VCaP (cell line): Measurements from ENCODE around the gene ARHGEF28.

Source experiments
- H3K27ac ChIP-seq: fragments of 450-650 bp; 2 replicates; pipeline ENCODE4 v1.5.1; 2017
- CTCF ChIP-seq: fragments of 450-650 bp; conservative IDR thresholded peaks from 2 replicates; pipeline ENCODE4 v1.5.1; 2017; ENCODE audit warnings: mild to moderate bottlenecking, moderate library complexity

ARHGEF28 gene

GRCh38 chr5:73841641-73842040 is 215.6 kb downstream of the ARHGEF28 start:
- no peak overlapping the region for H3K27ac ChIP-seq
- TF ChIP-seq CTCF = no peak

DNA sequence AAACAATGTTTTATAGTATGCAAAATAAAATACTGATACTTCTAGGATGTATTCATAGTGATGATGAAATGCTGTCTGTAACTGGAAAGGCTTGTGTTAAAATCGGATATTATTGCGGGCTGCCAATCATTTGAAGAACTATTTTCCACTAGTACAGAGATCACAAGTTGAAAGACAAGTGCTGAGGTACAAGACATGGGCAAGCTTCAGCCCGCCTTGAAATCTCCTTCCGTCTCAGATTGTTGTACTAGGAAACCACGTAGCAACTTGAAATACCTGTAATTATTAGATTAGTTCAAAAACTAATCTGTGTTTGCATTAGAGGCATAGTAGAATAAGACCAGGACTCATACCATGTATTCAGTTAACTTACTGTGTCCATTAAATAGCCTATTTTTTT is 218.2 kb downstream of the ARHGEF28 start:
- H3K27ac ChIP-seq = no peak overlapping the region
- TF ChIP-seq CTCF = no peak

- TF ChIP-seq CTCF = no peak
- H3K27ac ChIP-seq = no peak overlapping the region
Observed at GRCh38 chr5:73851471-73852181, 225.6 kb downstream of the ARHGEF28 start.

- no peak for TF ChIP-seq CTCF
- no peak overlapping the region for H3K27ac ChIP-seq
Observed at GRCh38 chr5:73853091-73853490, 227.1 kb downstream of the ARHGEF28 start.

- H3K27ac ChIP-seq = no peak overlapping the region
- TF ChIP-seq CTCF = no peak
Observed at GRCh38 chr5:73856997-73857396, 231.0 kb downstream of the ARHGEF28 start.

GRCh38 chr5:73857446-73857845 is 231.4 kb downstream of the ARHGEF28 start:
- TF ChIP-seq CTCF = no peak

DNA sequence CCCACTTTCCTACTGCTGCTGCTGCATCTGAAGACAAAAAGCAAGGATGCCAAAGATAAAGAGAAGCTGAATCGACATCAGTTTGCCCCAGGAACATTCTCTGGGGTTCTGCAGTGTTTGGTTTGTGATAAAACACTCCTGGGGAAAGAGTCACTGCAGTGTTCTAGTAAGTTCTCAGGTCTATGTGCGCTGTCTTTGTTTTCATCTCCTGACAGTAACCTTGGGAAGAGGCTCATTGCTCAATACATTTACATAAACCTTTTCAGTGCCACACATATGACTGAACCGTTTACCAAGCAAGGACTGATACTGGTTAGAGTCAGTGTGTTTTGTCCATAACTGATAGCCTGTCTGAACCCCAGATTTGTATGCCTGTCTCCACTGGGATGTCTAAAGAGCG is 232.1 kb downstream of the ARHGEF28 start:
- no peak for TF ChIP-seq CTCF
- H3K27ac ChIP-seq = no peak overlapping the region

More at GRCh38 chr5:73857446-73857845, 231.4 kb downstream of the ARHGEF28 start:
- H3K27ac ChIP-seq = no peak overlapping the region
